Neural progenitor cell (in vitro differentiated cells): ENCODE measurements around the gene RPLP1.

ENCODE experiments used
- EZH2 ChIP-seq: fragments of 200-600 bp; sonication (generic); IDR thresholded peaks from 2 replicates; pipeline ENCODE4 v1.6.1; 2017; ENCODE audit warnings: antibody characterized with exemption, mild to moderate bottlenecking, moderate library complexity
- EZH2phosphoT487 ChIP-seq: fragments of 200-600 bp; sonication (generic); IDR thresholded peaks from 2 replicates; pipeline ENCODE4 v1.6.1; 2017; ENCODE audit warnings: antibody characterized with exemption
- TF ChIP-seq, protein P1 (sequence below): fragments of 200-600 bp; sonication (generic); IDR thresholded peaks from 2 replicates; pipeline ENCODE4 v1.5.1; 2017; ENCODE audit warnings: antibody characterized with exemption, mild to moderate bottlenecking

- TF ChIP-seq, protein P1, sequence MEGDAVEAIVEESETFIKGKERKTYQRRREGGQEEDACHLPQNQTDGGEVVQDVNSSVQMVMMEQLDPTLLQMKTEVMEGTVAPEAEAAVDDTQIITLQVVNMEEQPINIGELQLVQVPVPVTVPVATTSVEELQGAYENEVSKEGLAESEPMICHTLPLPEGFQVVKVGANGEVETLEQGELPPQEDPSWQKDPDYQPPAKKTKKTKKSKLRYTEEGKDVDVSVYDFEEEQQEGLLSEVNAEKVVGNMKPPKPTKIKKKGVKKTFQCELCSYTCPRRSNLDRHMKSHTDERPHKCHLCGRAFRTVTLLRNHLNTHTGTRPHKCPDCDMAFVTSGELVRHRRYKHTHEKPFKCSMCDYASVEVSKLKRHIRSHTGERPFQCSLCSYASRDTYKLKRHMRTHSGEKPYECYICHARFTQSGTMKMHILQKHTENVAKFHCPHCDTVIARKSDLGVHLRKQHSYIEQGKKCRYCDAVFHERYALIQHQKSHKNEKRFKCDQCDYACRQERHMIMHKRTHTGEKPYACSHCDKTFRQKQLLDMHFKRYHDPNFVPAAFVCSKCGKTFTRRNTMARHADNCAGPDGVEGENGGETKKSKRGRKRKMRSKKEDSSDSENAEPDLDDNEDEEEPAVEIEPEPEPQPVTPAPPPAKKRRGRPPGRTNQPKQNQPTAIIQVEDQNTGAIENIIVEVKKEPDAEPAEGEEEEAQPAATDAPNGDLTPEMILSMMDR = no peak
- TF ChIP-seq EZH2 (no peak), EZH2phosphoT487 (no peak)
Observed at GRCh38 chr15:69499521-69500211, 47.0 kb downstream of the RPLP1 start.
